GM19455 (cell line): ENCODE data around the gene NEDD4L.
"Not testable (repeated sequence)": the region's sequence is repeated elsewhere in the genome, so short reads cannot be mapped to it uniquely, and the experiment has no call there.

Source experiments
- ATAC-seq: cut with Tn5 transposase; IDR thresholded peaks from one replicate; pipeline ENCODE4 v1.9.1; 2021; ENCODE audit not compliant: unreplicated experiment

NEDD4L gene

DNA sequence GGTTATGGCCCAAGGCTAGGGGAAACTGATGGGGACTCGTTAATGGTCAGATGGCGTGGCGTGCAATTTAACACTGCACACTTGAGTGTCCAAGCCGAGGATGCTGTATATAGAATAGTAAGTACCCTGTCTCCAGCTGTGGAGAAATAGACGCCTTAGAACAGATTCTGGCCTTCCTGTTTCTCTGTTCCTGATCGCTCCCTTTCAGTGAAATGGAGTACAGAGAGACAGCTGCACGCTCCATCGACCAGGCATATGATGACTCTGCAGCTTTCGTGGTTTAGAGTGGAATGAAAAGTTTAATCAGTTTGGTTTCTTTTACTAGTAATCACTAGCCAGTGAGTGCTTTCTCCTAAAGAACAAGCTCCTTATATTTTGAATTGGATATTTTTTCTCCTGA is 213.4 kb downstream of the NEDD4L start:
- ATAC-seq = no peak

DNA sequence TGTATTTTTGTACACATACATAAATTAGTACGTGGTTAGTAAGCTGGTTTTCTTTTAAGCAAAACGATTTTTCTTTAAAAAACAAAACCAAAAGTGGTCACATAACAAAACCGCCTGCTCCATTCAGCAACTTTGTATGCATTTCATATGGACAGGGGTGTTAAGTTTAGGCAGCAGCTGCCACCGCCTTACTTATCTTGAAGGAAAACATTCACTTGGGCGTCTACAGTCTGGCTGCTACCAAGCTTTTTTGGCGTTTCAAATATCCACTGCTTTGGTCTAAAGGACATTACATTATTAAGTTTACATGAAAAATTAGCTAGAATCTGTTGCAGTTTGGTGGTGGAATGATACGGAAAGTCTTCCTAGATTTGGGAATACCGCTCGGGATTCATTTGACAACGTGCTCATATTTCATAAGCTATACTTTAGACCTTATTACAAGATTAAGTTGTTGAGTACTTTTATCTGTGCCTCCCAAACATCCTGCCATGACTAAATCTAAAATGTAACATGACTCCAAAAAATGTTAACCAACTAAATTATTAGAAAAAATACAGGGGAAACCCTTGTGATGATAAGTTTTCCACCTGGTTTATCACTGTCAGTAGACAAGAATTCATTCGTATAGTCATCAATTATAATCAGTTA is 214.8 kb downstream of the NEDD4L start:
- ATAC-seq = no peak

DNA sequence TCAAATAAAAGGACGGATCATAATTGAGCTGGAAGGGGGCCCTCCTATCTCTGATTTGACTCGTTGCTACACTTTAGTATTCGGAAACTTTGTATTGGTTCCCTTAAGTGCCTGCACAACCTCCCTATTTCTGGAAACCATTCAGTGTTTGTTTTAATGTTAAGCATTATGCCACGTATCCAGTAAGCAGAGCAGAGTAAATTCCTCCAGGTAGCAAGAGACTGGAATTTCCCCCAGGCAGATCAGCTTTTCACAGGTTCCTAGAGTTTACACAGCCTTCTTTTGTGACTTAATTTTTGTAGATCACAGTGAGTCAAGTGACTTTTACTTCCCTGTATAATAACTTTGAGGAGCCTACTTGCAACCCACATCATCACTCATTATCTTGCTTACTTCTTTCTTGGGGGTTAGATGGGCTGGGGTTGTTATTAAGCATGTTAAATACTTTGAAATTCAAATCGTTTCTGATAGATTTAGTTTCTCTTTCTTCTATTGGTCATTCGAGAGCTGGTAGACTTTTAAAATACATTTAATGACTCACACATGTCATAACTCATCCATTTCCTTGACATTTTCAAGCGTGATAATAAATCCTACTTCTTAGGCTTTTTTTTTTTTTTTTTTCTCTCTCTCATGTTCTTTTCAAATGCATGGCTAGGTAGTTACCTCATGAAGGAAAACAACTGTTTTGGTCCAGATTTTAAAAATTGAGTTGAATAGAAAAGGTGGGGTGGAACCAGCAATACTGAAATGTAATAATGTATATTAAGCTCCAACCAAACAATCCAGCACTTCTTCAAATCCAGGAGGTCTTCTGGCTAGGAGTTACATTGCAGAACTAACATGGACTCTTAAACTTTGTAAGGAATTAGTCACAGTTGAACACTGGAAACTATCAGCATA is 219.3 kb downstream of the NEDD4L start:
- no peak for ATAC-seq

- ATAC-seq = no peak
Measured at GRCh38 chr18:58264075-58264474, 220.0 kb downstream of the NEDD4L start.

GRCh38 chr18:58264840-58265239 is 220.8 kb downstream of the NEDD4L start:
- ATAC-seq = no peak

DNA sequence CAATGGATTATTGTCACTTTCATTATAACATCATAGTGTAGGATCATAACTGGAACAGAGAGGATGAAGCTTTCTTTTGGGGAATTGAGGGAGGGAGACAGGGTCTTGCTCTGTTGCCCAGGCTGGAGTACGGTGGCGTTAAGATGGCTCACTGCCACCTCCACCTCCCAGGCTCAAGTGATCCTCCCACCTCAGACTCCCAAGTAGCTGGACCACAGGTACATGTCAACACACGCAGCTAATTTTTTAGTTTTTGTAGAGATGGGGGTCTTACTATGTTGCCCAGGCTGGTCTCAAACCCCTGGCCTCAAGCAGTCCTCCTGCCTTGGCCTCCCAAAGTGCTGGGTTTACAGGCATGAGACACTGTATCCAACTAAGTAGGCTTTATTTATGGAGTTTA is 221.5 kb downstream of the NEDD4L start:
- not testable (repeated sequence) for ATAC-seq

GRCh38 chr18:58266291-58266690 is 222.3 kb downstream of the NEDD4L start:
- no peak for ATAC-seq

GRCh38 chr18:58267493-58267892 is 223.5 kb downstream of the NEDD4L start:
- no peak for ATAC-seq

DNA sequence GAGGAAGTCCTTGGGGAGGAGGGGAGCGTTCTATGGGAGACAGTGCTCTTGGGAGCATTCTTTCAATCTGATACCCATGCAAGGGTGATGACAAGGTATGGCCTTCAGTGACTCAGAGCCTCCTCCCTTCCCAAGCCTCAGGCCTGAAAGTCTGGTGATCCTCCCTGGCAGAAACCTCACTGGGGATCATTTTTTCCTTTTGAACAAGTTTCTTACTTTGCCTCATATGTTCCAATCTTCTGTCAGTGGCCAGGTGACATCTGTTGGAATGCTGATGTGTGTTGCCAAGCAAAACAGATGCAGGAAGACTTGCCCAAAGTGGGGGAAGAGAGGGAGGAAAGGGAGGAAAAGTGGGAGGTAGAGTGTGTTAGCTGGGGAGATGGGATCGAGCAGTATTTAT is 224.8 kb downstream of the NEDD4L start:
- no peak for ATAC-seq

- no peak for ATAC-seq
Measured at GRCh38 chr18:58269931-58270330, 225.9 kb downstream of the NEDD4L start.

DNA sequence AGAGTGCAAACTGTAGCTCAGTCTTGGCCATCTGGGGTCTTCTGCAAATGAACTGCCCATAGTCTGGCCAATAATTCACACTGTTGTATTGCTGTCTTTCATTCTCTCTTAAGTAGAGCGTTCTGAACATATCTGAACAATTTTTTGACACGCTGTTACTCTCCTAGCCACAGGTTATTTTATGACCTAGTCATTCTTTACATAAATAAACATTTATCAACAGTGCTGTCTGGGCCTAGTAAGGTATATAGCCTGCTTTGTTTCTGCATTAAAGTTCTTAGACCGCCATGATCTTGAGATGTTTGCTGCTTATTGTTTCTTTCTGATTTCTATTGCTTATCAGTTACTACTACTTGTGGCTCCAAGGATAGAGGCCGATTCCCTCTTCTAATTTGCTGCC is 226.4 kb downstream of the NEDD4L start:
- ATAC-seq = no peak

- no peak for ATAC-seq
Measured at GRCh38 chr18:58271770-58272169, 227.7 kb downstream of the NEDD4L start.

GRCh38 chr18:58272209-58272608 is 228.2 kb downstream of the NEDD4L start:
- no peak for ATAC-seq

- ATAC-seq = no peak
Measured at GRCh38 chr18:58272779-58273435, 228.9 kb downstream of the NEDD4L start.

DNA sequence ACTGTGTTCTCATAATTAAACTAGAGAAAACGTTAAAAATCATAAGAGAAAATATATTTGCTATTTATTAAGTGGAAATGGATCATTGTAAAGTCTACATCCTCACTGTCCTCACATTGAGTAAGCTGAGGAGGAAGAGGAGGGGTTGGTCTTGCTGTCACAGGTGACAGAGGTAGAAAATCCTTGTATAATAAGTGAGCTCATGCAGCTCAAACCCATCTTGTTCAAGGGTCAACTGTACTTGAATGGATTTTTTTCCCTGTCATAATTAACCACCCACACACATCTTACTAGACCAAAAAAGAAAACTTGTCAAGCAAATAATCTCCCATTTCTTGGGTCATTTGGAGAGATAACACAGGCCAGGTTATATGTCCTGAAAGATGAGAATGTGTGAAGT is 231.2 kb downstream of the NEDD4L start:
- ATAC-seq = no peak

GRCh38 chr18:58276789-58277739 is 233.0 kb downstream of the NEDD4L start:
- no peak for ATAC-seq

DNA sequence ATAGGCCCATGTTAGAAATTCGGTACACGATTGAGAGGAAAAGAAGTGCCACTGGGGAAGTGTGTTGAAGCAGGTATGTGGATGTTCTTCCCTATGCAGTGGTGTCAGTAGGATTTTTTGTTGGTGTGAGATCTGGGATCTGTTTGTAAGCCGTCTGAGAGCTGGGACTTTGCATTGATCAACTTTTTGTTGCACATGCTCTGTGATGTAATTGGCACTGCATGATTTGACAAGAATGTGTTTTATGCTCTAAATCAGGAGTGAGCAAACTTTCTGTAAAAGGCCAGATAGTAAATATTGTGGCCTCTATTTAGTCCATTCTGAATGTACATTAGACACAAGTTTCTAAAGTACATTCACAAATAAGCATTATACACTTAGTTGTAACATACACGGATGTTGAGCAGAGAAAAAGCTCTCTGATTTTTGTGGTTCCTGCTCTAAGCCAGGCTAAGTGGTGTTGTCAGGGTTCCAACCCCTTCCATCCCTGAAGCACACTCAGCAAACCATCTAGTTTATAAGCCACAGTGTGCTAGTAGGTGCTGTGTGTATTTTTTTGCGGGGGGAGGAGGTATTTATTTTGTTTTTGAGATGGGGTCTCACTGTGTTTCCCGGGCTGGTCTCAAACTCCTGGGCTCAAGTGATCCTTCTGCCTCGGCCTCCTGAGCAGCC is 235.6 kb downstream of the NEDD4L start:
- ATAC-seq = no peak

- ATAC-seq = no peak
Measured at GRCh38 chr18:58280191-58280590, 236.2 kb downstream of the NEDD4L start.

DNA sequence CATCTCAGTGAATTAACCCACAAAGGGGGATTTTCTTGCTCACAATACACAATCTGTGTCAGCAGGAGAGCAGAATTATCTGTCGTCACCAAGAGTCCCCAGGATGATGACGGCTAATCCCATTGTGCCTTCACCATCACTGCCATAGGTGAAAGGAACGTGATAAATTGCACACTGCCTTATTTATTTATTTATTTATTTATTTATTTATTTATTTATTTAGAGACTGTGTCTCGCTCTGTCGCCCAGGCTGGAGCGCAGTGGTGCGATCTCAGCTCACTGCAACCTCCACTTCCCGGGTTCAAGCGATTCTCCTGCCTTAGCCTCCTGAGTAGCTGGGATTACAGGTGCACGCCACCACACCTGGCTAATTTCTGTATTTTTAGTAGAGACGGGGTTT is 238.8 kb downstream of the NEDD4L start:
- ATAC-seq = not testable (repeated sequence)
